Measurements from ENCODE around the gene SAYSD1. TPM values are rescaled to one million over a fixed set of nuclear protein-coding genes. Genes with fewer than 3 reads are reported as not detected.

Gene SAYSD1
- total and polyA plus RNA-seq, 2 of the 8 experiments (the other 6 are each of a cell fraction or from before 2014, with no cell fraction given): 6.7 to 7.9 TPM

- H3K56ac ChIP-seq (replicated peaks; ENCODE audit: insufficient read length, low read depth, low read length): no peak overlapping the region
- H3K9ac ChIP-seq (replicated peaks in 1 of 4; ENCODE audit: extremely low read depth in 1 of 4, low read depth in 3 of 4, low read length in 3 of 4): no peak overlapping the region
- no peak overlapping the region for H2BK5ac ChIP-seq (ENCODE audit: low read depth, low read length)
- no peaks in the 10 kb centered on the region; the same call in 1 of the 2 replicates for H3K79me1 ChIP-seq (ENCODE audit: low read depth, low read length)
- no peaks in the 10 kb centered on the region for H3K27me3 ChIP-seq (replicated peaks in 1 of 4; ENCODE audit: control insufficient read depth in 3 of 4, extremely low read depth in 1 of 4, insufficient read depth in 3 of 4, low read length in 3 of 4)
- ChIA-PET POLR2A (ENCODE audit: partially characterized antibody) (no interaction called here), CTCF (ENCODE audit: partially characterized antibody) (interaction anchor here (9.0 kb wide), 1 partner anchor 106 kb away, joined by 250 read pairs; no protein-coding TSS in a partner anchor)
- no peak overlapping the region for H4K5ac ChIP-seq (ENCODE audit: insufficient read length, low read depth, low read length)
- H3K79me2 ChIP-seq (ENCODE audit: control insufficient read depth in 1 of 2, insufficient read depth in 2 of 2, low read length in 2 of 2): no peaks in the 10 kb centered on the region
- no peaks in the 10 kb centered on the region for H3K4me1 ChIP-seq (replicated peaks in 1 of 4; ENCODE audit: control insufficient read depth in 3 of 4, insufficient read depth in 4 of 4, low read length in 3 of 4)
- peaks cover 0 to 2% of the 10 kb centered on the region in 2 experiments for H4K20me1 ChIP-seq (replicated peaks in 1 of 2; ENCODE audit: control insufficient read depth in 1 of 2, insufficient read depth in 2 of 2, low read length in 2 of 2)
- no peak overlapping the region for H4K91ac ChIP-seq (replicated peaks; ENCODE audit: insufficient read length, low read length)
- no peak overlapping the region for H3K4ac ChIP-seq (replicated peaks; ENCODE audit: insufficient read length, low read depth, low read length)
- H4K8ac ChIP-seq (ENCODE audit: extremely low read depth, insufficient read depth, low read length): no peak overlapping the region
- no peak for FAIRE-seq
- no peak overlapping the region for H2AK5ac ChIP-seq (ENCODE audit: low read depth, low read length)
- peaks cover 0 to 3% (median 0%) of the 10 kb centered on the region in 4 experiments; a peak in 3 of 8 replicates for H3K36me3 ChIP-seq (ENCODE audit: control insufficient read depth in 2 of 4, insufficient read depth in 4 of 4, low read length in 3 of 4)
- no peak overlapping the region for H3K27ac ChIP-seq (ENCODE audit: low read depth, low read length)
- no peak overlapping the region for H3K4me2 ChIP-seq (ENCODE audit: insufficient read depth in 1 of 2, low read depth in 2 of 2, low read length in 2 of 2)
- H2BK120ac ChIP-seq (replicated peaks; ENCODE audit: low read depth, low read length): no peak overlapping the region
- DNase-seq (ENCODE audit: low read depth in 1 of 2, low spot score in 2 of 2): no peak
- no peak overlapping the region for H3K18ac ChIP-seq (ENCODE audit: extremely low read depth, low read length)
- H3K23me2 ChIP-seq (ENCODE audit: low read depth, low read length): no peaks in the 10 kb centered on the region
- H2BK12ac ChIP-seq (ENCODE audit: low read depth, low read length): no peak overlapping the region
- no peak overlapping the region for H3K14ac ChIP-seq (ENCODE audit: insufficient read length)
- H3K23ac ChIP-seq (ENCODE audit: insufficient read length): no peak overlapping the region
- no peak overlapping the region for H2AFZ ChIP-seq (ENCODE audit: low read length)
- H3K9me3 ChIP-seq (ENCODE audit: insufficient read depth in 2 of 2, low read depth in 1 of 2, low read length in 1 of 2): no peaks in the 10 kb centered on the region
- TF ChIP-seq SRF (IDR thresholded peaks at IDR 0.05; ENCODE audit: low read depth, low read length) (no peak), BACH1 (IDR thresholded peaks at IDR 0.05; ENCODE audit: low read length) (no peak), TAF1 (IDR thresholded peaks at IDR 0.05; ENCODE audit: low read depth, low read length) (no peak), NANOG (IDR thresholded peaks at IDR 0.05; ENCODE audit: insufficient read depth, low read depth, low read length, poor library complexity, severe bottlenecking) (no peak), POLR2AphosphoS5 (IDR thresholded peaks at IDR 0.05; ENCODE audit: low read depth, low read length) (no peak)
- WGBS, 2 experiments (ENCODE audit: extremely low coverage in 1 of 2, insufficient coverage in 1 of 2, insufficient read length in 1 of 2, insufficient replicate concordance in 2 of 2, low coverage in 1 of 2, low lambda C conversion rate in 2 of 2, missing lambda C conversion rate in 1 of 2): 42% methylated on average over 2 of the region's 2 CpGs; no CpG with 5 or more reads in 1 of the 2 experiments
- no peak overlapping the region for H2BK20ac ChIP-seq (ENCODE audit: low read length)
- no peak overlapping the region for H3K4me3 ChIP-seq (ENCODE audit: extremely low read depth in 1 of 4, insufficient read depth in 2 of 4, low read depth in 3 of 4, low read length in 4 of 4)
- H2BK15ac ChIP-seq (ENCODE audit: low read length): no peak overlapping the region
Measured at GRCh38 chr6:39107641-39108040, 7.3 kb downstream of the SAYSD1 start.

All from H1 (cell line).